Stimulated activated CD4-positive, alpha-beta T cell treated with anti-CD3 and anti-CD28 coated beads, Interleukin-1b, Interleukin-23, amount 100 ng/mL, for 1 hour (primary cell): ENCODE results near the gene KCTD11.
A peak's percentile ranks its signal among the peaks of the same experiment; 100 is the strongest.

Experiments
- DNase-seq, 2 donors: peaks; one replicate each; pipeline ENCODE4 v3.0.0-alpha.2; 2020; ENCODE audit warnings: low read depth in 2 of 2

The KCTD11 gene

GRCh38 chr17:7403977-7404736, 52.2 kb downstream of the KCTD11 start, which contains the start of gene TMEM256:
Gene TMEM256, minus strand, starts transcription at chr17:7404097. Its CDS starts 13 bp downstream, at chr17:7404084.
- DNase-seq: peak; percentile 86 to 88
